HG02970 (cell line): Measurements from ENCODE around the gene ITPKB.

Experiments
- ATAC-seq: cut with Tn5 transposase; IDR thresholded peaks from one replicate; pipeline ENCODE4 v1.9.1; 2021; ENCODE audit warnings: mild to moderate bottlenecking, moderate library complexity, moderate number of reproducible peaks; ENCODE audit not compliant: unreplicated experiment, low FRiP score

The ITPKB gene

GRCh38 chr1:226672339-226672762 lies 66.7 kb downstream of the ITPKB start:
- no peak for ATAC-seq

DNA sequence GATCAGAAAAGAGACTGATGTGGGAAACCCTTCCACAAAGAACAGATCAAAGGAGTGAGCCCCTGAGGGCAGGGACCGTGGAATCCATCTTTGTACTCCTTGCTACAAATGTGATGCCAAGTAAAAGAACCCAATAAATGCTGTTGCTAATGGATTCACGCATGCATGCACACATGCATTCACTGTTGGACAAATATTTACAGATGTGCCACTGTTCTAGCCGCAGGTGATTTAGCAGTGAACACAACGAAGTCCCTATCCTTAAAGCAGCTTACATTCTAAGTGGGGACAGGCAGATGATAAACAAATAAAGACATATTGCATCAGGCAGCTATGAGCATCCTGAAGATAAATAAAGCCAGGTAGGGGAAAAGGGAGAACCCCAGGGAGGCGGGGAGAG lies 67.8 kb downstream of the ITPKB start:
- ATAC-seq, result no peak

- no peak for ATAC-seq
Measured at GRCh38 chr1:226670073-226670472, 69.0 kb downstream of the ITPKB start.

- ATAC-seq, result no peak
Measured at GRCh38 chr1:226668173-226668560, 70.9 kb downstream of the ITPKB start.

GRCh38 chr1:226666692-226667091 lies 72.4 kb downstream of the ITPKB start:
- no peak for ATAC-seq

GRCh38 chr1:226666164-226666506 lies 72.9 kb downstream of the ITPKB start:
- ATAC-seq, result no peak

DNA sequence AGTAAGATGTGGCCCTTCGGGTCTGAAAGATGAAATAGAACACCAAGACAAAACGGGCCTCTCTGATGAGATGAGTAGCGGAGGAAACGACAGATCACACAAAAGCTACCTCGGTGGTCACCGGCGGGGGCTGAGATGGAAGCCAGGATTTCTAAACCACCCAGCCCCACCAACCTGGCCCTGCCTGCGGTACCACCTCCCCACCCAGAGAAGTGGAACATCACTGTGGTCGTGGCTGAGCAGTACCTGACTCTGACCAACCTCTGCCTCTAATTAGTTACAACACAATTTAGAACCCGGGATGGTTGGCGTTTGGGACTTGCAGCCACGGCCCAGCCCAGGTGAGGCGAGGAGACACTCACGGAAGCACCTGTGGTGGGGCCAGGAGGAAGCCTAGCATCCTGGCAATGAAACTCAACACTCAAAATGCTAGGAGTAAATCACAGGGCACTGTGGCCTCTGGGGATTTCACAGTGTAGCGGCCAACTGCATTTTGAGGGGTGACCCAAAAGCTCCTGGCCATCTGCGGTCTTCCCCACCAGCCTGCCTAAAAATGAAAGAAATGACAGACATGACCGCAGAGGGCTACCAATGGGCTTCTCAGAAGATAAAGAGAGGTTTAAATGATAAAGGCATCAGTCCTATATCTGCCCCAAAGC lies 73.4 kb downstream of the ITPKB start:
- ATAC-seq, result no peak

DNA sequence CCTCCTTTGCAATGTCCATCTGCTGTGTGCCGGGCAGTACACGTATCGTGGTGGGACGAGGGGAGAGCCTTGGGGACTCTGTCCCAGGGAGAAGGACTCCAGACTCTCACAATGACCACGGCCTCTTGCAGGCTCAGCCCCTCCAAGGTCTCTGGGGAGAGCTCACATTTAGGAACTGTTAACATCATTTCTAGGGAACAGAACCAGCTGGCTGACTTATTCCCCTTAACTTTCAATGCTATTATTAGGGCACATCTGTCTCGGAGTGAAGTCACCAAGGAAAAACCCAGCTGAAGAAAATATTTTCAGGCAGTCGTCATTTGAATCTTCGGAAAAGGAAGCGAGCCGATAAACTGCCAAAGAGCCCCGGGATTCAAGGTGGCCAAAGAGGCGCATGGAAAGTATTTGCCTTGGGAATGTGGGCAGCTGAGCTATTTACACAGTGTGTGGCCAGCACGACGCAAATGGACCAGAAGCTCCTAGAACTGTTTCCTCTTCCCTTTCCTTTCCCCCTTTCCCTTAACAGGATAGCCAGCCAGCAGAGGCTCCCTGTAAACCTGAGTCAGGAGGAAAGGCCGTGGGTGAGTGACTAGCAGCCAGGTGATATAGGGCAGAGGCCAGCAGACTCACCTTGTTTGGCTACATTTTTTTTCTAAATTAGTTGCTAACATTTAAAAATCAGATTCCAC lies 74.5 kb downstream of the ITPKB start:
- ATAC-seq, result no peak

DNA sequence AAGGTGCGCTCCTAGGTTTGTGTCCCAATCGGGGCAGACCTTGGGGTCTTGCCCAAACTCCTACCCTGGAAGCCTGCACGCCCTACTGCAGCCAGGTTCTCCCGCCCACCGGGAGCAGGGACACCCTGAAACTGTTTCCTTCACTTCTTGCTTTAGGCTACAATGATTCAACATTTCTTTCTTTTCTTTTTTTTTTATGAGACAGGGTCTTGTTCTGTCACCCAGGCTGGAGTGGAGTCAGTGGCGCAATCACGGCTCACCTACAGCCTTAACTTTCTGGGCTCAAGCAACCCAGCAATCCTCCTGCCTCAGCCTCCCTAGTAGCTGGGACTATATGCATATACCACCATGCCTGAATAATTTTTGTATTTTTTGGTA lies 75.8 kb downstream of the ITPKB start:
- ATAC-seq, result no peak

DNA sequence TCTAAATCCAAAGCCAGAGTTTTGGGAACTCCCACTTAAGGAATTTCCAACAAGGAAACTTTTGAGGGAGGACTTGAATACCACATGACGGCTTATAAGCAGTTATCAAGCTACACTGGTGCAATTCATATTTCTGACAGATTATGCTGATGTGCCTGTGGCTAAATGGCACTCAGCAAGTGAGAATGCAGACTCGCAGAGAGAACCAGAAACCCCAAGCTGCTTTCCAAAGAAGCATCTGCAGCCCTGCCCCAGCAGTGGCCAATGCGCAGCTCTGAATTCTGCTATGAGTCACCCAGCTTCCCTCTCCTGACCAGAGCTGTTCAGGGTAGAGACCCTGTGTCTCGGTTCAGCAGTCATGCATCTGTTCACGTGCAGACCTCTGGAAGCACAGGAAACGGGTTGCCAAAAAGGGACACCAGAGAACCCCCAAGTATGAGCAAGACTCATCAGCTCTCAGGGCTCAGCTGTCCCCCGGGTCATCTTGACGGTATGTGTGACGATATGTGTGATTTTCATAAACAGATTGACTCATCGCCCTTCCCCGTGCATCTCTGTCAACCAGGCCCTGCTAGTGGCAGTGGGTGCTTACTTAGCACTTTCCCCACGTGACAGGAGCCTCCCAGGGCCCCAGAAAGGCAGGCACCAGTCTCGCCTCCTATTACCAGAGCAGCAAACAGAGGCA lies 76.3 kb downstream of the ITPKB start:
- ATAC-seq, result peak; percentile 93

- no peak for ATAC-seq
Measured at GRCh38 chr1:226661965-226662364, 77.1 kb downstream of the ITPKB start.

DNA sequence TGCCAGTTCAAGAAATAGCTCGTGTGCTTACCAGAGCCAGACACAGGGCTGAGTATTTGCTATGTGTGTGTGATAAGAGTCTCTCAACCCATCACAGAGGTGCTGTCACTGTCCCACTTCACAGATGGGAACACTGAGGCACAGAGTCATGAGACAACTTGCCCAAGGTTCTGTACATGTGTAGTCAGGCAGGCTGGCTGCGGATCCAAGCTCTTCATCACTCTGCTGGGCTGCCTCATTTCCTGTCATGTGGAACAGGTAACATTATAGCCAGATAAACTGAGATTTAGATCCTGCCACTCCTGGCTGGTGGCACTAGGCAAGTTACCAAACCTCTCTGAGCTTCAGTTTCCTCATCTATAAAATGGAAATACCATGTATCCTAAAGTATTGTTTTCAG lies 77.8 kb downstream of the ITPKB start:
- no peak for ATAC-seq

DNA sequence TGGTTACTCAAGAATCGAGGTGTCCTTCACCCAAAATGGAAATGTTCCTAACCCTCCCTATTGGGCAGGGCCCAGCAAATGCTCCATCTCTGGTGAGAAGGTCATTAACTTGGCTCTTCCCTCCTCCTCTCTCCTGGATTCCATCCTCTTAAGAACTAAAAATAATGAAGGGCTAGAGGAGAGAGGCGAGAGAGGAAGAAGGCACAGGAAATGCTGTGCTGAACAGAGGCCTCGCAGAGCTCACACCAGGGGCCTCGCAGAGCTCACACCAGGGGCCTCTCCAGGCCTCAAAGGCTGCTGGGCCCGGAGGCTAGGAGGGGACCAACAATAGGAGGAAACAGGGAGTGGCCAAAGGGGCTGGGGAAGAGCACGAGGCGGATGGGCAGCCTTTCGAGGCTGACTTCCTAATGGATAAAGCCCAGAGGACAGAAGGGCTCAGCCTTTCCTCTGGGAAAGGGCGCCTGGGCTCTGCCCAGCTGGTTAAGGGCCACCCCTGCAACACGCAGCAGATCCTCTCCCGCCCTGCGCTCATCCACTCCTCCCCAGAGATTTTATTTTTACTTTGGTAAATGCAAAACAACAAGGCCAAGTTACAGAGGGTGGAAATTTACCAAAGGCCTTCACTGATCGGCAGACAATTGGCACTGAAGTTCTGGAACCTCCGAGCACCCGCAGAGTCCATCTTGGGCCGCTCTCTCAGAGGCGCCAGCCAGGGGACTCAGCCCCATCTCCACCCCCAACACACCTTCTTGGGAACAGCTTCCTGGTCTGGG lies 78.5 kb downstream of the ITPKB start:
- no peak for ATAC-seq

- ATAC-seq, result no peak
Measured at GRCh38 chr1:226659641-226660040, 79.4 kb downstream of the ITPKB start.

DNA sequence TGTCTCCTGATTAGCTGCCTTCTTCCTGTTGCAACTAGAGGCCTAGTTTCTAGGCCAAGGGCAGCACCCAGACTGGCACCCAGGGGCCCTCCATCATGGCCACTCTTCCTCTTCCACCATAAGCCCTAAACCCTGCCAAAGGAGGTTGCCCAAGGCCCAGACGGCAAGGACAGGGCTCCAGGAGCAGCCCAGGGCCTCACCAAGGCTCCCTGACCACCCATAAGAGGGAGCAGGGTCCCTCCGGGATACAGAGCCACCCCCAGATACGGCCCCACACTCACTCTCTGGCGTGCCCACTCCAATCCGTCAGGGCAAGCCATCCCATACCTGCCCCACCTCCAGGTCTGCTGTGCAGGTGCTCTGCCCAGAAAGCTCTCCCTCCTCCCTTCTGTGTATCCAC lies 79.9 kb downstream of the ITPKB start:
- no peak for ATAC-seq

DNA sequence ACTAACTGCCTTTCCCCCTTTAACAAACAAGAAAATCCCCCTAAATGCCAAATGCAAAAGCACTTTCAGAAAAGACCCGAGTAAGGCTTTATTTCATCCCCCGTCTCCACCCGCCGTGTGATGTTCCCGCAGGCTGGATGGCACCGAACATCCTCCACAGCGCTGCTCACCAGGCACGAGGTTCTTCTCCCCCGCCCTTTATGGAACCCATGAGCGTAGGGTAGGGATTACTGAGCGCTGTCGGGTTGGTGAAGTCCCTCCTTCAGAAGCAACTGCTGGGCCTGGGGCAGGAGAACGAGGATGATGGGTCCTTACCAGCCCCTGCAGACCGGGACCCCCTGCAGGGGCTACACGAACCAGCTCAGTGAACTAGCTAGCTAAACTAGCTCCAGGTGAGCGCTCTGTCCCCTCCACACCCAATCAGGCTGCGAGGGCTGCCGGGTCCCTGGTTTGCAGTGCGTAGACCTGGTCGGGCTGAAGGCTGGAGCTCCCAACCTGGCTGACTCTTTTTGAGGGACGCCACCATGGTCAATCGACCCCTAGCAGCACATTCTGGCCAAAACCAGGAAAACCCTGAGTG lies 80.4 kb downstream of the ITPKB start:
- ATAC-seq, result no peak

DNA sequence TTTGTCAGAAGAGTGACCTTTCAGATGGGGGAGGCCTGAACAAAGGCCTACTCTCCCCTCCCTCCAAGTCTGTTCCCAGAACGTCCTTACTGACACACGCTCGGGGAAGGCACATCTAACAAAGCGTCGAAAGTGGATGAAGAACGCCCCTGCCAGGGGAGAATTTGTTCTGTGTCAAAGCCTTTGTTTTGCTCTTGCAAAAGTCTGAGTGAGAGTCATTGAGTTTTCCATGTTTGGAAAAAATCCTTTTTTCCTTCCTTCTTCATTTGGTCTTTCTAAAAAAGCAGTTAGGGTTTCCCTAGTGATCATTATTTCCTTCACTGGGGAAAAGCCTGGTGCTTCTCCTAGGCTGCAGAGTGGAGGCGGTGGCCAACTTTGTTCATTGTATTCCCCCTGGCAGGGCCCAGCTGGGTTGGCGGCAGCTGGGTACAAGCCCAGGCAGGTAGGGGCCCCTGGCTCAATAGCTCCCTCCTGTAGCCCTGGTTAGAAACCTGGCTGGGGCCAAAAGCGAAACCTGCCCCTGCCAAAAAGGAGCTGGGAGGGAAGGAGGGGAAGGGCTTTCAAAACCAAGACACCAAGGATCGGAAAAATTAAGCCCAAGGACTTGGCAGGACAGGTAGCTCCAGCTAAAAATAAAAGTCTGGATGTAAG lies 81.1 kb downstream of the ITPKB start:
- no peak for ATAC-seq

DNA sequence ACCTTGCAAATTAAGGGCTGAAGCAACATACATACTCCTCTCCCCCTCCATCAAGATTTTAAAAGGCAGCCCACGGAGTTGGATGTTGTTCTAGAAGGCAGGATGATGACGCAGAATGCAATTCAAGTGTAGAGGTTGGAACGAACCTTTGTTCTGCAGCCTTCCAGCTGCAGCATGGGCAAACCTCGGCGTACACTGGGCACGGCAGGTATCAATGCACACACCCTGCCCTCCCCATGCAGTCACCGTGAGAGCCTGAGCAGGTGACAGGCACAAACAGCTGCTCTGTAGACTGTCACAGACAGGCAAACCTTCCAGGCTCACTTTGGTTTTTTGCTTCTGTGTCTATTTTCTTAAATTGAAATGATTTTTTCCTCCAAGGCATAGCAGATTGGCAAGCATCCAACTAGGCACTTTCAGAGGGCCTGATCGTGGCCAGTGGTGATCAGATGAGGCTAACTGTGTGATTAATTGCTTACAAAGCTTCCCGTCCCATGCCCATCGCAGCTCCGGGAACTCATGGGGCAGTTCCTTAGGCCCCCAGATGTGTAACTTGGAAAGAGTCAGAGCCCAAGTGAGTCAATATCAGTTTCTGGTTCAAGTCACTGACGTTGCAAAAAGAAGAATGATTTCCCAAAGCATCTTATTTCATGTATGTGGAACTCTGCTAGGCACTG lies 82.3 kb downstream of the ITPKB start:
- no peak for ATAC-seq

DNA sequence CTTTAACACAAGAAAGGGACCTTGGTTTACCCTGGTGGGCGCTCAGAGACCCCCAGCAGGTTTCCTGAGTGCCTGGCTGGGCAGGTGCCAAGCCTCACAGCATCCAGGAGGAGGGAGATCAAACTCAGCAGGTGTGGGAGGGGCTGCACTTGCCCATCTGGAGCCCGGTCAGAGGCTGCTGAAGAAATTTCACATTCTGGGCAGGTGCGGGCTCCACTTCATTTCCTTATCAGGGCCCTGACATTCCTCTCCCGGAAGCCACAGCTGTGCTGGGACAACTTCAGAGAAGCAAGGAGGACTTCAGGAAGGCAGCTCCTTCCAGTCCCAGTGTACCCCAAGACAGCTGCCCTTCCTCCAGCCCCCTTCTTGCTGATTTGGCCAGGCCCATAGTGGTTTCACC lies 82.9 kb downstream of the ITPKB start:
- ATAC-seq, result no peak
